GM23248 (cell line): ENCODE results near the gene ADK.

Experiments
- EZH2 ChIP-seq: fragments of 200-600 bp; sonication (generic); IDR thresholded peaks from 2 replicates; pipeline ENCODE4 v1.6.1; 2018; ENCODE audit warnings: antibody characterized with exemption, mild to moderate bottlenecking; ENCODE audit not compliant: insufficient read depth, poor library complexity, severe bottlenecking
- EZH2phosphoT487 ChIP-seq: fragments of 200-600 bp; sonication (generic); IDR thresholded peaks from 2 replicates; pipeline ENCODE4 v1.6.1; 2018; ENCODE audit warnings: antibody characterized with exemption, moderate library complexity, mild to moderate bottlenecking, low read depth; ENCODE audit not compliant: insufficient read depth

GRCh38 chr10:74600170-74600569, 449.1 kb downstream of the ADK start:
- no peak for TF ChIP-seq EZH2
- no peak for TF ChIP-seq EZH2phosphoT487
